HG03060 (cell line): Measurements from ENCODE around the gene CCR9.
"Not testable (repeated sequence)": the region's sequence is repeated elsewhere in the genome, so short reads cannot be mapped to it uniquely, and the experiment has no call there.

ENCODE experiments used
- ATAC-seq: cut with Tn5 transposase; IDR thresholded peaks from one replicate; pipeline ENCODE4 v1.9.1; 2021; ENCODE audit warnings: low read depth, moderate number of reproducible peaks; ENCODE audit not compliant: unreplicated experiment

Gene CCR9, protein sequence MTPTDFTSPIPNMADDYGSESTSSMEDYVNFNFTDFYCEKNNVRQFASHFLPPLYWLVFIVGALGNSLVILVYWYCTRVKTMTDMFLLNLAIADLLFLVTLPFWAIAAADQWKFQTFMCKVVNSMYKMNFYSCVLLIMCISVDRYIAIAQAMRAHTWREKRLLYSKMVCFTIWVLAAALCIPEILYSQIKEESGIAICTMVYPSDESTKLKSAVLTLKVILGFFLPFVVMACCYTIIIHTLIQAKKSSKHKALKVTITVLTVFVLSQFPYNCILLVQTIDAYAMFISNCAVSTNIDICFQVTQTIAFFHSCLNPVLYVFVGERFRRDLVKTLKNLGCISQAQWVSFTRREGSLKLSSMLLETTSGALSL

DNA sequence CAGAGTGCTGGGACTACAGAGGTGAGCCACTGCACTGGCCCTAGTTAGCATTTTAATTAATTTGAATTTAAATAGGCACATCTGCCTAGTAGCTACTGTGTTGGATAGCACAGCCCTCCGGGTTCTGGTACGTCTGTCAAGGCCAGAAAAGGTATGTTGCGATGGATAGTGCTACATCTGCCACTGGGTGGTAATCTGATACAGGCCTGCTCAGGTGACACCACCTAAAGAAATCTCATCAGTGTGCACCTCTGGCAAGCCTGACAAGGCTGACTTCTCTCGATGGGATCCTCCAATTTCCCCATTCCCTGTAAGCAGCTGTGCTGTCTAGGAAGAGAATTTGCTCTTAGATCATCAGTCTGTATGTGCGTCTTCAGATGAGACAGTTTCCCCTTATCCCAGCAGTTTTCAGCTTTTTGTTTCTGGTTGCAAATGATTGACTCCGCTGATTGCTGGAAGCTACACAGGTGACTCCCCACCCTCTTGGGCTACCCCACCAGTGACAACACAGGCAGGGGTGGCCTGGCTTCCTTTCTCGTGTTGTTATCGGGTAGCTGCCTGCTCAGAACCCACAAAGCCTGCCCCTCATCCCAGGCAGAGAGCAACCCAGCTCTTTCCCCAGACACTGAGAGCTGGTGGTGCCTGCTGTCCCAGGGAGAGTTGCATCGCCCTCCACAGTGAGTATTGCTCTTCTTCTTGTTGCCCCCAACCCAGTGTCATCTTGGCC is at the start of gene CCR9:
Gene CCR9 (plus strand): TSS at position 565 of the 727 bp plus-strand sequence. CDS start 8,391 bp downstream, outside the sequence.
- ATAC-seq: no peak

DNA sequence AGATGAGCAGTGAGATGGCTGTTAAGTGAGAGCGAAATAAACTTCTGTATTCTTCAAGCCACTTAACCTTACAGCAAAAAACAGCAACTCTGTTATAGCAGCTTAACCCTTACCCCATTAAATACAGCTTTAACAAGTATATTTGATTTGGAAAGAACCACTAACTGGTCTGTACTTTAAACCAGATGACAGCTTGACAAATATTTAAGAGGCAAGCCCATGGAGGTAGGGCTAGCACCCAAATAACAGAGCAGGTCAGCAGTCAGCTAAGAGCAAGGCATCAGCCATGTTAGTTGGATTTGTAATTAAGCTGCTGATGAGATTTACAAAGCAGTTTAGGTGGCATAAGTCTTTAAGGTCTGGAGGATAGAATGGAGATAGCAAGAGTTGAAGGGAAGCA is 47.9 kb upstream of the CCR9 start:
- no peak for ATAC-seq

DNA sequence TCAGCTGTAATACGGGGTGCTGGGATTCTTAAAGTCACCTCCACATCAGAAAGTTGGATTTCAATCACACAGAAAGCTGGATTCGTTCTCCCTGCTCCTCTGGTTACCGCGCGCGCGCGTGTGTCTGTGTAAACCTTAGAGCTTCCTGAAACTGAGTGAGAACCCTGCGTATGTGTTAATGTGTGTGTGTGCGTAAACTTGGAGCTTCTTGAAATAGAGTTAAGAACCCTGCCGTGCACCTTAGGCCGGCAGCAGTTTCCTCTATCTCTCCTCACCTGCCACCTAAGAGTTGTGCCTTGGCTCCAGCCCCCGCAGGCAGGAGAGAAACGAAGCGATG is 45.0 kb upstream of the CCR9 start:
- no peak for ATAC-seq

DNA sequence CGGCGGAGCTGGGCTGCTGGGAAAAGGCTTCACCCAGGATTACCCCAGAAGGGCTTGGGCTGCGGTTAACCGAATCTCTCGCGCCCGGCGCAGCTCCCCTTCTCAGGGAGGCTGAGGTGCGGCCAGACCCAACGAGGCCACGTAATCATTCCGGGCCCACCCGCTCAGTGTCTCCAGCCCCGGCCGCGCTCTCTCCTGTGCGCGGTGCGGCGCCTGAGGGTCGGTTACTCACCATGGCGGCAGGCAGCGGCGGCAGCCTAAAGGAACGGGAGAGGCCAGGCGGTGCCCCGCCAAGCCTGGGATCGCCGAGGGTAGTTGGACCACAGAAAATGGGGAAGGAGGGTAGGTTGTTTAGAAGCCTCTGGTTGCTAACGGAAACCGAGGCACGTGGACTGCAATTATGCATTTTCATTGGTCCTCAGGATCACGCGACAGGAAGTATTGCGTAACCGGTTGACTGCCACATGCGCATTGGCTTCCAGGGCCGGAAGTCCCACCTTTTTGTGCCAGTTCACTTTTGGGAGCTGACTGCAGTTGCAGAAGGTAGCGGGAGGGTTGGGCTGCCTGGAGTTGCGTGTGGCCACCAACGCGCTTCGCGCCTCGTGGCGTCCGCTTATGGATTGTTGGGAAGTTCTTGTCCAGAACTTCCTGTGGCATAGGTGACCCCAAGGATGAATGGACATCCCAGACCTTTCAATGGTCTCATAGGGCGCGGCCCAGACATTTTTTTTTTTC is 44.4 kb upstream of the CCR9 start, which contains the start of gene LZTFL1:
Gene LZTFL1 (minus strand): TSS at position 363 of the 735 bp plus-strand sequence. CDS start 128 bp downstream, at position 235.
- ATAC-seq: peak; percentile 54

DNA sequence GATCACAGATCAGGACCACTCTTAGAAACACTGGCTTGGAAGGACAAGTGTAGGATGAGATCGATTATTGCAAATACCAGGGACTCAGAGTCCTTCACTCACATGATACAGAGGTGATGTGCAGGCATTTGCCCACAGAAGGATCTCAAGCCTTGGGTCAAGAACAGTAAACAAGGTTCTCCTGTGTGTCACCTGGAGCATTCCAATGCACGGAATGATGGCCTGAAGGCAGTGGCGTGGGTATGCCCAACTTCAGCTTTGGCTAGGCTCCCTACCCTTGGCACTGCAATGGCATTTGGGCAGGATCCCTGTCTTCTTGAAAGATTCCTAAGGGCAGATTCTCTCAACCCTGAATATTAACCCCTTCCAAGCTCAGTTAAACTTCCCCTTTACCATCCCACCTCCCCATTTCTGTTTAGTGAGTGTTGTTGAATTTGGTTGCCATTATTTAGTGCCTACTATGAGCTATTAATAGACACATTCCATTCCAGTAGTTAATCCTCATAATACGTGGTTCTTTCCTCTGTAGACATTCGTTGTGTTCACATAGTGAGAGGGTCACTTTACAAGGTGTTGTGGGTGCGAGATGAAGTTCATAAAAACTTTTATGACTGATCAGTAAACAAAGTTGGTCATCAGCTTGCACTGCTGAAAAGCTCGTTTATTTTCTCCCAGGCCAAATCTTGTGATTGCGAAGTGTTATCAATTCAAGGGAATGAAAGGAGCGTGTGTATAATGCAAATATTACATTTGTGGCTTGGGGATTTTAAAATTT is 43.3 kb upstream of the CCR9 start:
- ATAC-seq: no peak

DNA sequence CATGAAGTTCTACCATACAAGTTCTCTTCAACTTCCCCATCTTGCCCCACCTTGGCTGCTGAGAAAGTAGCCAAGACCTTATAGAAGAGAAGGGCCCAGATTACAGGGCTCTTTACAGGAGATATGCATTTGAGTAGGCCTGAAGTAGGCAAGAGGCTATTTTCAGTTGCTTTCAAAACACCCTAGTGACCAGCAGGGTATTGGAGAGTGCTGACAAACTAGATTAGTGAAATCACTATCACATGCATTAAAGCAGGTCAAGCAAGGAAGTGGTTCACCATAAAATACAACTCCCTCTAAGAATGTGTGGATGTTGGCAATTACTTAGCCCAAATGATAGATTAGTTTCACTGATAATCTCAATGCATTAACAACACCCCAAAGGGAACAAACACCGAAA is 41.7 kb upstream of the CCR9 start:
- ATAC-seq: no peak

DNA sequence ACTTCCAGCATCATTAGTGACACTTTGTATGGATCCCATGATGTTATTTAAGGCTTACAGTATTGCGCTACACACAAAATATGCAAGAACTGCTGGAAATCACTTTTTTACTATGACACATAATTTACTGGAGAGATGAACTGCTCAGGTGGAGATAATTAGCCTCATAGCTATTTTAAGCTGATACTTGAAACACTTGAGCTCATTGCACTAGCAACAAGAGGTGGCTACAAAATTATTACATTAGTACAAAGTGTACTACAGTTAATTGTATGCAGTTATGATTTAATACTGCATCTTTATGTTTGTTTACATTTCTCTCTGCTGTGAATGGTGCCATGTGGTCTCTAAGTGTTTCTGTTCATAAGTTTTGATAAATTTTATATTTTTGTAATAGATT is 38.0 kb upstream of the CCR9 start:
- no peak for ATAC-seq

DNA sequence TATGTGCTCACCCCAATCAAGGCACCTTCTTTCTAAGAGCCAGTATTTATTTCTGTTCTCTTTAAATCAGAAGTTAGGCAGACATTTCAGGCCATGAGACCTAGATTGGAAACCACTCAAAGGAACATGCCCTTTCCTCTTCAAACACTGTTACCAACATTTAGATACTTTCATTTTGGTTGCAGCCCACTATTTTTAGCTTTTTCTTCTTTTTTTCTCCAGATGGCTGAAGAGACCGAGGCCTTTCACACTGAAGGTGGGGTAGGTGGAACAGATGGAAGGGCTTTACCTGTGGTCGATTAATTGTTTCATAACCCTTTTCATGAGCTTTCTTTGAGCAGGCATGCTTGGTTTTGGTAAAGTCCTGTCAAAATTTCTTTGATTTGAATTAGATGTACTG is 33.5 kb upstream of the CCR9 start:
- ATAC-seq: no peak

DNA sequence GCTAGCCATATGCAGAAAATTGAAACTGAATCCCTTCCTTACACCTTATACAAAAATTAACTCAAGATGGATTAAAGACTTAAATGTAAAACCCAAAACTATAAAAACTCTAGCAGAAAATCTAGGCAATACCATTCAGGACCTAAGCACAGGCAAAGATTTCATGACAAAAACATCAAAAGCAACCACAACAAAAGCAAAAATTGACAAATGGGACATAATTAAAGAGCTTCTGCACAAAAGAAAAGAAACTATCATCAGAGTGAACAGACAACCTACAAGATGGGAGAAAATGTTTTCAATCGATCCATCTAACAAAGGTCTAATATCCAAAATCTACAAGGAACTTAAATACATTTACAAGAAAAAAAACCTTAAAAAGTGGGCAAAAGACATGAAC is 30.0 kb upstream of the CCR9 start:
- ATAC-seq: not testable (repeated sequence)

DNA sequence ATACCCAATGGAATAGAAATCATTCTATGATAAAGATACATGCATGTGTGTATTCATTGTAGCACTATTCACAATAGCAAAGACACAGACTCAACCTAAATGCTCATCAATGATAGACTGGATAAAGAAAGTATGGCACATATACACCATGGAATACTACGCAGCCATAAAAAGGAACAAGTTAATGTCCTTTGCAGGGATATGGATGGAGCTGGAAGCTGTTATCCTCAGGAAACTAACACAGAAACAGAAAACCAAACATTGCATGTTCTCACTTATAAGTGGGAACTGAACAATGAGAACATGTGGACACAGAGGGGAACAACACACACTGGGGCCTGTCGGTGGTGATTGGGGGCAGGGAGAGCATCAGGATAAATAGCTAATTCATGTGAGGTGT is 29.3 kb upstream of the CCR9 start:
- not testable (repeated sequence) for ATAC-seq

DNA sequence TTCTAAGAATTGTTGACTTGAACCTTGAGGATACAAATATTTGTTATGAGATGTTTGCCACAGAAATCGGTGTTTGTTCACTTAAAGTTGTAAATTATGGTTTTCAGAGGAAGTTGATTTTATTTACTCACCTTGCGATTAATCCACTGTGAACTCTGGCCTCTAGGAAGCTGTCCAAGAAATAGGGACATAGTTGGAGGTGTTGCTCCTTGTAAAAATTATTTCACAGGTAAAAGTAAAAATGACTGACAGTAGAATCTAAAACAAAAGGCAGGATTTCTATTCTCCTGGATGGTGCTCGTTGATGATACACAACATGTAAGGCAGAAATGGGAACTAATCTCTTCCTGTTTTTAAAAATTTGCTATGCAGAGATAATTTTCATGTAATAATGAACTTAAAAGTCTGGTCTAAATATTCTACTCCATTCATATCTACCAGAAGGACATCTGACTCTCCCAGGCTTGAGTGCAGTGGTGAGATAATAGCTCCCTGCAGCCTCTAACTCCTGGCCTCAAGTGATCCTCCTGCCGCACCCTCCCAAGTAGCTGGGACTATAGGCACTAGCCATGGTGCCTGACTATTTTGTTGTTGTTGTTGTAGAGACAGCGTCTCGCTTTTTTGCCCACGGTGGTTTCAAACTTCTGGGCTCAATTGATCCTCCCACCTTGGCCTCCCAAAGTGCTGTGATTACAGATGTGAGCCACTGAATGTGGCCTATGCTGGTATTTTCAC is 27.4 kb upstream of the CCR9 start:
- no peak for ATAC-seq

DNA sequence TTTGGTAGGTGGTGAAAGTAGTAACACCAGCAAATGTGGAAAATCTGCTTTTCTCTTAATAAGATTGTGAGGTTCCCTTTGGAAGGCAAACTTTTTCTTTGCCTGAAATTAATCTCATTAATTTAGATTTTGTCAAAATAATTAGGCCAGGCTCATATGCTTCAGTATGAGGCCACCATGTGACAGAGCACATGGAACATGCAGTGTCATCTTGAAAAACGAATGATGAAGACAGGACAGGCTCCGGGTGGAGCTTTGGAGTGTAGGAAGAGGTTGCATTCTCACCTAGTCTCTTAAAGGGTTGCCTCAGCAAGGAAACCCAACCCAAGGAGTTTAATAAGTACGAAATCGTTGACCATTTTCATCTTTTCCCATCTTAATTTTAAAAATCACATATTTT is 25.9 kb upstream of the CCR9 start:
- no peak for ATAC-seq

DNA sequence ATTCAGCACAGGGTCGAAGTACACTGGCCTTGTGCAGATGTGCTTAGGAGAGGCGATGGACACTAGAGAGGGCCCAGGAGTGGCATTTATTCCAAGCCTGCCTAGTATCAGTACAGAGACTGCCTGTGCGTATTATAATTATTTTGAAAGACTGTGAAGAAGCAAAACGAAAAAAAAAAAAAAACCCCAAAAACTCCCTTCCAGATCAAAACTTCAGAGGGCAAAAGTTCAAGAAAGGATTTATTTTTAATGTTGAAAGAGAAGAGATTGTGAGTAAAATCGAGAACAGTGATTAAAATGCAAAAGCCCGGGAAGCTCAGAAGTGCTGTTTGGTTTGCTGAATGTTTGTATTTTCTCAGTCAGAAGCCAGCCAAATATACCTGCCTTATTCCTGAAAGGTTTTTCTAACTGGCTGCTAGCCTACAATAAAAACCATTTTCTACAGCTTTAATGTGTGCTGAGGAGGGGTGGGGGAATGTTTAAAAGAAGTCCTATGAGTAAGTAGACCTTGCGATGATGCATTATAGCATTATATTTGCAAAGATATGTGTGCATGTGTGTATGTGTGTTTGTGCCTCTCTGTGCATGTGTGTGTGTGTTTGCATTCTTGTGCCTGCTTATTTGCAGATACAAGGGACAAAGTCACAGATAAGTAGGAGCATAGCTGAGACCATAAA is 25.2 kb upstream of the CCR9 start:
- no peak for ATAC-seq

DNA sequence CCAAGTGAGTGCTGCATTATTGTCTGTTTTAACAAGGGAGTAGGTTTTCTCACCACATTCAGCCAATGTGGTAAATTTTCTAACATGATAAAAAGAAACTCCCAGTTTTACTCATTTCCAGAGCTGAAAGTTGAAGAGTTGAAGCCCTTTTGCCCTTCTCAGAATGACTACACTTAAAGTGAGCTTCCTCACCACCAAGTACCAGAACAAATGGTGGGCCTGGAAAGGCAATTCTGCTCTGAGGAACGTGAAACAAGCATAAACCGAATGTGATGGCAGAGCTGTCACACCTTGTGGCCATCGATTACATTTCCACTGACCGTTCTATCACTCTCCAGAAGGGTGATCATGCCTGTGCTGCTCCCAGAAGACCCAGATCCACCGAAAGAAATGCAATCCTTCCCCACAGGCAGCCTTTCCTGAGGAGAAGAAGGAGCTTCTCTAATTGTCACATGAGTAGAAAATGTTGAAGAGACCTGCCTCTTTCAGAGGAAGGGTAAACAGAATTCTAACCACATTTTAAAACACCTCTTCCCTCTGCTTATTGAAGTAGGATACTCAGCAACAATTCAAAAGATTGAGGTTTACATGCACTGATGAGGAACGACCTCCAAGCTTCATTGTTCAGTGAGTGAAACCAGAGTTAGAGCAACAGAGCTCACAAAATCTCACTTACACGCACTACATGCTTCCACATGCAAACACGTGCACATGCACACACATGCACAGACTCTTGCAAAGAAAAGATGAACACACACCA is 21.4 kb upstream of the CCR9 start:
- ATAC-seq: peak; percentile 35

DNA sequence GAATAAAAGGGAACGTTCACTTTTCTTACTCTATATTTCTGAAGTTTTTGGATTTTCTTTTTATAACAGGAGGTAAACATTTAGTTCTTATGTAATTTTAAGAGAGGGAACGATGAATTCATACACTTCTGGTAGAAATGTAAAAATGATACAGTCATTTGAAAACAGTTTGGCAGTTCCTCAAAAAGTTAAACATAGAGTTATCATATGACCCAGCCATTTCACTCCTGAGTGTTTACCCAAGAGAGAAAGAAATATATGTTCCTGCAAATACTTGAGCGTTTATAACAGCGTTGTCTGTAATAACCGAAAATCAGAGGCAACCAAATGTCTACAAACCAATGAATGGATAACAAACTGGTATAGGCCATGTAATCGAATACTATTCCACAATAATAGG is 20.8 kb upstream of the CCR9 start:
- no peak for ATAC-seq

DNA sequence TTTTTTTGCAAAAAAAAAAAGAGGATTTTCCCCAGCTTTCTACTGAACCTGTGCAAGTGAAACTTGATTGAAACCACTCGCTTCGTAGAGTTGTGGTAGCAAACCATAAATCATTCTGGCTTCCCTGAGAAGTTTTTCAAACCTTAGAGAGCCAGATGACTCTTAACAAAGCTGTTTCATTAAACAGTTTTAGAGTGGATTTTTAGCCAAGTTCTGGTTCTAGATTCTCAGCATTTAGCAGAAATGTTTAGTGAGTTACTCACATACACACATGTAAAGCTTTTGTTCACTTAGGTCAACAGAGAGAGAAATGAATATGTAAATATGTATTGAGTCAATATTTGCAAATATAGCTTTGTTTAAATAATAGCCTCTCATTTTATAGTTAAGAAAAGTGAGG is 18.1 kb upstream of the CCR9 start:
- ATAC-seq: no peak

DNA sequence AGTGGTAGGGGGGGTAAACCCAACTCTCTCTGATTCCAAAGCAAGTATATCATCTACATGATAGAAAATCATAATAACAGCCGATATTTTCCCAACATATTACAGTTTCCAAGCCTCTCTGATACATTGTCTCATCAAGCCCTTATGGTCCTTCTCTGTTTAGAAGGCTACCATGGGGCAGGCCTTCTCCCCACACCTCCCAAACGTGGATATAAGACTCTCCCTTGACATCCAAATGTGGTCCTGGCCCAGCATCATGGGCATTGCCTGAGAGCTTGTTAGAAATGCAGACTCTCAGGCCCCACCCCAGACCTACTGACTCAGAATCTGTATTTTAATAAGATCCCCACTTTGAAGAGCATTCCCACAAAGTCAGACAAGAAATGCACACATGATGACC is 17.7 kb upstream of the CCR9 start:
- no peak for ATAC-seq

DNA sequence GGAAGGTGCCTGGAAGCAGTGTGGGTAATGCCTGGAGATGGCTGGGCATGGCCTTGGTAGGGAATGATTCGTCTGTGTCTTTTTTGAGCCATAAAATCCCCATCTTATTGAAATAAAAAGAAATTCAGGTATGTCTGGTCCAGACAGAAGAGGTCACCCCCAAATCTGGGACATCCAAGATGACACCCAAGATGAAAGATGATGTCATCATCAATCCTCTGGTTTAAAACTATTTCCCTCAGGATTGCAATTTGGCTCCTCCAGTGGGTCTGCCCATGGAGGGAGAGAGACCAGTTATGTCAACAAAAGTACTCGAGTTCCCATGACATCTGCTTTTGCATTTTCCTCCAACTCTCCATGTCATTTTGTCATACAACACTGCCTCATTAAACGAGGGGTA is 16.7 kb upstream of the CCR9 start:
- ATAC-seq: no peak

DNA sequence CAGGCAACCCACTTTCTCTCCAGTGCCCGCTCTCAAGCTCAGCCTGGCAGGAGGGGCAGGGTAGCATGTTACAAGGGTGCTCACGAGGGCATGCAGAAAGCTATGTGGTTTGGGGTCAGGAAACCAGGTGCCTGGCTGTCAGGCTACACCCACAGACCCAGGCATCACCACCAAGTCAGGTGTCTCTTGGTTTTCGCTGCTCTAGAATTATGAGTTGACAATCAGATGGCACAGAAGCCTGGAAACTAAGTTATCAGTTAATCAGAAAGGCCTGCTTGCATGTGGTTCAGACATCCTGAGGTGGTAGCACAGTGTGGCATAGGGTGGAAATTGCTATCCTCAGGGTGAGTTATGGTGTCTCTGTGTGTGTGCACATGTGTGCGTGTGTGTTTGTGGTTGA is 16.2 kb upstream of the CCR9 start:
- no peak for ATAC-seq
